A549 (cell line): ENCODE results near the gene CDC42BPB. TPM values are rescaled to one million over a fixed set of nuclear protein-coding genes. Genes with fewer than 3 reads are reported as not detected.

Experiments used
- ATAC-seq, 2 experiments: fragments of 200-7000 bp in 1 of 2; fragments of >200 bp in 1 of 2; cut with Nextera tagmentation in 1 of 2; cut with Tn5 transposase in 1 of 2; 3 replicates each; pipeline versions ENCODE4 v1.8.0 to v1.9.1; 2018 to 2020; ENCODE audit warnings: mild to moderate bottlenecking in 1 of 2, moderate library complexity in 1 of 2
- CTCF ChIA-PET: fragments of 300-600 bp; sonication (Branson Sonifier 250); formaldehyde crosslinking; extraction: SDS; loops from one replicate; lab custom pipeline; 2021; ENCODE audit warnings: antibody characterized with exemption, inconsistent platforms; lab: Yijun Ruan, JAX
- POLR2A ChIA-PET: fragments of 350-600 bp; formaldehyde crosslinking; extraction: SDS; loops from one replicate; lab custom pipeline; 2021; ENCODE audit warnings: antibody characterized with exemption, inconsistent platforms; lab: Yijun Ruan, JAX
- DNase-seq, 2 experiments: peaks; one replicate each; pipeline versions ENCODE4 v3.0.0 to v3.0.0-alpha.2; 2011 to 2016; ENCODE audit warnings: low read depth in 1 of 2, low spot score in 1 of 2
- FAIRE-seq: peaks from 2 replicates; lab custom pipeline; 2011; peaks lifted over from hg19 to GRCh38; lab: Jason Lieb, UNC
- H3K27ac ChIP-seq, 2 experiments: fragments of >200 bp; sonication (Bioruptor Twin); formaldehyde crosslinking; 3 replicates each; pipeline ENCODE4 v1.5.1; 2016 to 2017
- H3K4me1 ChIP-seq: fragments of >200 bp; sonication (Bioruptor Twin); formaldehyde crosslinking; 3 replicates; pipeline ENCODE4 v1.6.1; 2016
- H3K4me2 ChIP-seq: fragments of >200 bp; sonication (Bioruptor Twin); formaldehyde crosslinking; 3 replicates; pipeline ENCODE4 v1.6.1; 2016
- H3K4me3 ChIP-seq: fragments of >200 bp; sonication (Bioruptor Twin); formaldehyde crosslinking; 3 replicates; pipeline ENCODE4 v1.5.1; 2016
- H3K9me3 ChIP-seq: fragments of >200 bp; sonication (Bioruptor Twin); formaldehyde crosslinking; 3 replicates; pipeline ENCODE4 v1.6.1; 2016
- BCL3 ChIP-seq: fragments of >200 bp; sonication (Bioruptor Twin); formaldehyde crosslinking; IDR thresholded peaks from 3 replicates; pipeline ENCODE4 v1.6.1; 2016
- CBX2 ChIP-seq: fragments of 200-600 bp; sonication (generic); IDR thresholded peaks from 2 replicates; pipeline ENCODE4 v1.6.1; 2016; ENCODE audit warnings: low read depth, mild to moderate bottlenecking, borderline replicate concordance
- CHD4 ChIP-seq: fragments of 200-600 bp; sonication (generic); IDR thresholded peaks from 2 replicates; pipeline ENCODE4 v1.6.1; 2016; ENCODE audit warnings: antibody characterized with exemption, mild to moderate bottlenecking, borderline replicate concordance
- CTCF ChIP-seq: fragments of >200 bp; sonication (Bioruptor Twin); formaldehyde crosslinking; IDR thresholded peaks from 3 replicates; pipeline ENCODE4 v1.5.1; 2016
- EP300 ChIP-seq, 2 experiments: fragments of >200 bp; sonication (Bioruptor Twin); formaldehyde crosslinking; IDR thresholded peaks; 2 replicates in 1 of 2; 3 replicates in 1 of 2; pipeline ENCODE4 v1.6.1; 2016 to 2017
- HDAC2 ChIP-seq: fragments of 200-600 bp; sonication (generic); IDR thresholded peaks from 2 replicates; pipeline ENCODE4 v1.6.1; 2016
- HEYL ChIP-seq: fragments of 250-450 bp; sonication (Bioruptor Pico); IDR thresholded peaks from 2 replicates; pipeline ENCODE4 v1.8.0; 2021; ENCODE audit warnings: mild to moderate bottlenecking, moderate library complexity
- HMGXB4 ChIP-seq: fragments of 250-450 bp; sonication (Bioruptor Pico); IDR thresholded peaks from 2 replicates; pipeline ENCODE4 v1.5.0; 2021; ENCODE audit warnings: mild to moderate bottlenecking, moderate library complexity, borderline replicate concordance
- JUN ChIP-seq, 2 experiments: fragments of >200 bp; sonication (Bioruptor Twin); formaldehyde crosslinking; IDR thresholded peaks; 2 replicates in 1 of 2; 3 replicates in 1 of 2; pipeline ENCODE4 v1.6.1; 2016 to 2017
- JUNB ChIP-seq: fragments of >200 bp; sonication (Bioruptor Twin); formaldehyde crosslinking; IDR thresholded peaks from 2 replicates; pipeline ENCODE4 v1.6.1; 2016
- KDM5A ChIP-seq: fragments of 200-600 bp; sonication (generic); IDR thresholded peaks from 2 replicates; pipeline ENCODE4 v1.6.1; 2016; ENCODE audit warnings: antibody characterized with exemption, mild to moderate bottlenecking
- MAZ ChIP-seq: fragments of 150-350 bp; IDR thresholded peaks from 2 replicates; pipeline ENCODE4 v1.6.1; 2014; ENCODE audit warnings: antibody characterized with exemption, low read depth, low read length, borderline replicate concordance
- MYC ChIP-seq: IDR thresholded peaks from 2 replicates; pipeline ENCODE4 v1.6.1; 2012; ENCODE audit warnings: mild to moderate bottlenecking, inconsistent platforms, low read length, improper control_type of control experiment, borderline replicate concordance
- NR3C1 ChIP-seq: fragments of >200 bp; sonication (Bioruptor Twin); formaldehyde crosslinking; IDR thresholded peaks from 3 replicates; pipeline ENCODE4 v1.6.1; 2017
- POLR2A ChIP-seq: IDR thresholded peaks from 2 replicates; pipeline ENCODE4 v1.6.1; 2012; ENCODE audit warnings: mild to moderate bottlenecking, low read length
- REST ChIP-seq: fragments of 200-600 bp; sonication (generic); IDR thresholded peaks from 2 replicates; pipeline ENCODE4 v1.6.1; 2016; ENCODE audit warnings: antibody characterized with exemption, mild to moderate bottlenecking, moderate library complexity
- ZC3H11A ChIP-seq: fragments of 450-650 bp; IDR thresholded peaks from 2 replicates; pipeline ENCODE4 v1.6.1; 2014; ENCODE audit warnings: antibody characterized with exemption, mild to moderate bottlenecking
- ZFP36 ChIP-seq: fragments of 450-650 bp; IDR thresholded peaks from 2 replicates; pipeline ENCODE4 v1.6.1; 2014; ENCODE audit warnings: borderline replicate concordance; ENCODE audit not compliant: partially characterized antibody
- ZNF302 ChIP-seq: fragments of 250-450 bp; sonication (Bioruptor Pico); IDR thresholded peaks from 2 replicates; pipeline ENCODE4 v1.9.0; 2021; ENCODE audit warnings: inconsistent platforms, mild to moderate bottlenecking, moderate library complexity
- ZSCAN20 ChIP-seq: fragments of 250-450 bp; sonication (Bioruptor Pico); IDR thresholded peaks from 2 replicates; pipeline ENCODE4 v1.8.0; 2022; ENCODE audit warnings: mild to moderate bottlenecking, moderate library complexity
- WGBS: methylation state at CpG from one replicate; pipeline ENCODE4 v1.1.6; 2017; ENCODE audit errors: missing lambda C conversion rate; 5-methylcytosine and 5-hydroxymethylcytosine counted together
- polyA plus RNA-seq, 4 experiments: library from polyadenylated mRNA; depleted of rRNA in 3 of 4; stranded (reverse); fragments of >200 nt; fragmentation: RNase III in 1 of 4; extraction: RNeasy Plus Mini Kit Qiagen cat#74134 plus additional on column Dnase treatment in 1 of 4; gene quantifications; 2 replicates in 3 of 4; 3 replicates in 1 of 4; pipeline ENCODE4 v1.2.3, GENCODE V29; 2011 to 2017

CDC42BPB gene
- polyA plus RNA-seq, 2 of the 4 experiments (the other 2 are of a cell fraction): 56.4 to 57.1 TPM

- ChIA-PET CTCF (interaction anchor here (1.1 kb wide), 1 partner anchor 373 kb away, joined by 3 read pairs; no protein-coding TSS in a partner anchor), POLR2A (no interaction called here)
- Histone ChIP-seq H3K4me3 (no peak overlapping the region), H3K9me3 (no peaks in the 10 kb centered on the region), H3K27ac (no peak overlapping the region), H3K4me2 (no peak overlapping the region), H3K4me1 (no peaks in the 10 kb centered on the region)
- TF ChIP-seq CHD4 (no peak), REST (no peak), BCL3 (no peak), MAZ (no peak), NR3C1 (no peak), CBX2 (no peak), HMGXB4 (CRISPR knock-in tag) (no peak), MYC (no peak), EP300 (IDR thresholded peaks at IDR 0.05) (no peak), ZC3H11A (no peak), JUNB (no peak), HDAC2 (no peak), HEYL (CRISPR knock-in tag) (no peak), ZFP36 (no peak)
- no peak for ATAC-seq
- FAIRE-seq: no peak
- WGBS: 94% methylated on average over 14 of the region's 14 CpGs
- no peak for DNase-seq
These were observed 89.9 kb downstream of the CDC42BPB start for GRCh38 chr14:102967506-102967795.

- FAIRE-seq: no peak
- DNase-seq: no peak
- Histone ChIP-seq H3K9me3 (no peaks in the 10 kb centered on the region), H3K4me2 (no peak overlapping the region), H3K4me3 (no peak overlapping the region), H3K4me1 (no peaks in the 10 kb centered on the region), H3K27ac (no peak overlapping the region)
- no peak for ATAC-seq
- CTCF ChIA-PET: interaction anchor here (1.1 to 1.3 kb wide), 2 partner anchors 8 to 373 kb away, joined by 3 read pairs; no protein-coding TSS in a partner anchor
- TF ChIP-seq JUN (IDR thresholded peaks at IDR 0.05) (no peak), ZSCAN20 (CRISPR knock-in tag) (no peak), CTCF (no peak), ZNF302 (CRISPR knock-in tag) (no peak), ZC3H11A (no peak), POLR2A (no peak), JUNB (no peak), KDM5A (no peak)
- POLR2A ChIA-PET: no interaction called here
- 85% methylated on average over 18 of the region's 21 CpGs for WGBS
These were observed 90.5 kb downstream of the CDC42BPB start for GRCh38 chr14:102966681-102967505.
